Epithelial cell of esophagus (primary cell): ENCODE measurements around the gene EHMT2.

Source experiments
- DNase-seq: peaks from one replicate; pipeline ENCODE4 v3.0.0; 2010; ENCODE audit warnings: low read depth
- H3K4me3 ChIP-seq: 2 replicates; pipeline ENCODE4 v1.5.1; 2011; ENCODE audit warnings: mild to moderate bottlenecking, low read length, control low read depth
- TF ChIP-seq, protein P1 (sequence below): IDR thresholded peaks from 2 replicates; pipeline ENCODE4 v1.5.1; 2011; ENCODE audit warnings: low read depth, mild to moderate bottlenecking, low read length, control low read depth, inconsistent platforms; ENCODE audit not compliant: insufficient read depth; ENCODE audit errors: missing control alignments

The EHMT2 gene

DNA sequence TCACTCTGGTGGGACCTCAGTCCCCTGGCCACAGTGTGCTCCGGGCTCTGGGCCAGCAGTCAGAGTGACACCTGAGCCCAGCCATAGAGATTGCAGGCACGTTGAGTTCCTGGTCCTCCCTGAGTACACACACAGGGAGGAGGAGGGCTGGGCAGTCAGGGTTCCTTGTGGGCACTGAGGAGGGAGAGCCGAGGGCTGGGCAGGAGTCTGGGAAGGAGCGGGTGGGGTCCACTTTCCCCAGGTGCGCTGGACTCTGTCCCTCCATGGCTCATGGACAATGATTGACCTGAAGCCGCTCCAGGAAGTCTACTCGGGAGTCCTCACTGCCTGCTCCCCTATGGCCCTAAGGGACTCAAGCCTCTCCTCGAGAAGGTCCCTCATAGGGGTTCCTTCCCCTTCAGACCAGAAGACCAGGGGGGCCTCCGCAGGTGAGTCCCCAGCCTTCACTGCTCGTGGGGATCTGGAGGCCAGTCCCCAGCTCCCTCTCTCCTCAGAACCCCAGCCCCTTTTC, 19.8 kb downstream of the EHMT2 start:
- TF ChIP-seq, protein P1, sequence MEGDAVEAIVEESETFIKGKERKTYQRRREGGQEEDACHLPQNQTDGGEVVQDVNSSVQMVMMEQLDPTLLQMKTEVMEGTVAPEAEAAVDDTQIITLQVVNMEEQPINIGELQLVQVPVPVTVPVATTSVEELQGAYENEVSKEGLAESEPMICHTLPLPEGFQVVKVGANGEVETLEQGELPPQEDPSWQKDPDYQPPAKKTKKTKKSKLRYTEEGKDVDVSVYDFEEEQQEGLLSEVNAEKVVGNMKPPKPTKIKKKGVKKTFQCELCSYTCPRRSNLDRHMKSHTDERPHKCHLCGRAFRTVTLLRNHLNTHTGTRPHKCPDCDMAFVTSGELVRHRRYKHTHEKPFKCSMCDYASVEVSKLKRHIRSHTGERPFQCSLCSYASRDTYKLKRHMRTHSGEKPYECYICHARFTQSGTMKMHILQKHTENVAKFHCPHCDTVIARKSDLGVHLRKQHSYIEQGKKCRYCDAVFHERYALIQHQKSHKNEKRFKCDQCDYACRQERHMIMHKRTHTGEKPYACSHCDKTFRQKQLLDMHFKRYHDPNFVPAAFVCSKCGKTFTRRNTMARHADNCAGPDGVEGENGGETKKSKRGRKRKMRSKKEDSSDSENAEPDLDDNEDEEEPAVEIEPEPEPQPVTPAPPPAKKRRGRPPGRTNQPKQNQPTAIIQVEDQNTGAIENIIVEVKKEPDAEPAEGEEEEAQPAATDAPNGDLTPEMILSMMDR: no peak
- DNase-seq: no peak
- no peak overlapping the region for H3K4me3 ChIP-seq

DNA sequence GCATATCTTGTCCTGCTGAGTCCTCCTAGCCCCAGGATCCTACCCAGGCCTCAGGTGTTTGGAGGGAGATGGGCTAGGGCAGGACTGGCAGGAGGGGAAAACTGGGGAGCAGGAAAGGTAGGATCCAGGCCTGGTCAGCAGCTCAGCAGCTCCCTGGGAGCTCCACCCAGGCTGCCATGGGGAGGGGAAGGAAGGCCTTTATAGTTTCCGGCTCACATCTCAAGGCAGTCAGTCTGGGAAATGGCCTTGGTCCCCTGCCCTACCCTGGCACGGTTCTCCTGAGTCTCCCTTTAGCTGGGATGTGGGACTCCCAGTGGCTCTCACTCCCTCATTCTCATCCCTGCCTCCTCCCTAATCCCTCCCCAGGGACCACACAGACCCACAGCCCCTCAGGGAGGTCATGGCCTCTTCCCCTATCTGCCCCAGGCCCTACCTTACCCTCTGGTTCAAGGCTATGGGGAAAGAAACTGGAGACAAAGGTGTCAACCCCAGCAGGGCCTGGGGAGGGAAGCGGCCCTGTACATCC, 20.3 kb downstream of the EHMT2 start:
- H3K4me3 ChIP-seq: no peak overlapping the region
- TF ChIP-seq, protein P1: no peak
- DNase-seq: no peak

DNA sequence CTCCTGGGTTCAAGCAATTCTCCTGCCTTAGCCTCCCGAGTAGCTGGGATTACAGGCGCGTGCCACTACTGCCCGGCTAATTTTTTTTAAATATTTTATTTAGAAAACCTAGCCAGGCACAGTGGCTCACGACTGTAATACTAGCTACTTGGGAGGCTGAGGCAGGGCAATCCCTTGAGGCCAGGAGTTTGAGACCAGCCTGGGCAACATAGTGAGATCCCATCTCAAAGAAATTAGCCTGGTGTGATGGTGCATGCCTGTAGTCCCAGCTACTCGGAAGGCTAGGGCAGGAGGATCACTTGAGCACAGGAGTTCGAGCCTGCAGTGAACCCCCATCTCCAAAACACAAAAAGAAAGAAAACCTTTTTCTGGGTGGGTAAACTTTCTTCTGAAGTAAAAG, 21.1 kb downstream of the EHMT2 start:
- TF ChIP-seq, protein P1: no peak
- DNase-seq: no peak
- H3K4me3 ChIP-seq: no peak overlapping the region

DNA sequence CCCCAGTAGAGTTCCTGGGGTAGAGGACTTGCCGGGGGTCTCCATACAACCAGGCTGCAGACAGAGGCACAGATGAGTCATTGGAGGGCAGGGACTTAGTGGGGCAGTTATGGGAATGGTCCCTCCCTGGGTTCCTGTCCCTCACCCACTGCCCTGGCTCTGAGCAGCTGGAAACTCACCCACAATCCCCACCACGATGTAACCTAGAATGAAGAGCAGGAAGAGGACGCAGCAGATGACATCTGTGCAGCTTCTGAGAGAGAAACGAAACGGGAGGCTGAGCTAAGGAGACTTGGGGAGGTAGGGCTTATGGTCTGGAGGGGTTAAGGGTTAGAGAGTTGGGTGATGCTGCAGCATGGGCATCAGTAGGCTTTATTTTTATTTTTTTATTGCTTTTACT, 21.6 kb downstream of the EHMT2 start:
- DNase-seq: no peak
- TF ChIP-seq, protein P1: no peak
- no peak overlapping the region for H3K4me3 ChIP-seq

DNA sequence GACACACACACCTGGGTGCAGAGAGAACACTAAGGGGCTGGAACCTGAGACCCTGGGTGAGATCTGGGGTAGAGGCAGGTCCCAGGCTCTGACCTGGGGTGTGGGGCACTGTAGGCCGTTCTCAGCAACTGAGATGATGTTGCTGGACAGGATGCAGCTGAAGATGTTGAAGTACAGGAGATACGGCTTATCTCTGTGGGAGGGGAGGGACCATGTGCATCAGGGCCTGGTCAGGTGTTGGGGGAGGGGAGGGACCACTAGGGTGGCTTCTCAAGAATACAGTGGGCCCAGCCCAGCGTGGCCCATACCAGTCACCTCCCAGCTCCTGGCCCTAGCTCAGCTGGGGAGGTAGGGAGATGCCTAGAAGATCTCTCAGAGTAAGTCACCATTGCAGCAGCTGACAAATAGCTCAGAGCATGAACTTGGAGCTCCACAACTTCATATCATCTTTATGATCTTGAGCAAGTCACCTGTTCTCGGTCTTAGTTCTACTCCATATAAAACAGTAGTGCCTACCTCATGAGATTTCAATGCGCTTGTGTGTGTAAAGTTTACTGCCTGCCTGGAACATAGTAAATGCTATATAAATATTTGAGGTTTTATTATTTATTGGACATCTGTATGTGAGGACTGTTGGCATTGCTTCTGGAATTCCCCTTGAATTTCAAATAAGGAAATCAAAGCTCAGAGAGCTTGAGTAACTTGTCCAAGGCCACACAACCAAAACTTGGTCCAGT, 22.5 kb downstream of the EHMT2 start:
- TF ChIP-seq, protein P1: no peak
- H3K4me3 ChIP-seq: no peak overlapping the region

DNA sequence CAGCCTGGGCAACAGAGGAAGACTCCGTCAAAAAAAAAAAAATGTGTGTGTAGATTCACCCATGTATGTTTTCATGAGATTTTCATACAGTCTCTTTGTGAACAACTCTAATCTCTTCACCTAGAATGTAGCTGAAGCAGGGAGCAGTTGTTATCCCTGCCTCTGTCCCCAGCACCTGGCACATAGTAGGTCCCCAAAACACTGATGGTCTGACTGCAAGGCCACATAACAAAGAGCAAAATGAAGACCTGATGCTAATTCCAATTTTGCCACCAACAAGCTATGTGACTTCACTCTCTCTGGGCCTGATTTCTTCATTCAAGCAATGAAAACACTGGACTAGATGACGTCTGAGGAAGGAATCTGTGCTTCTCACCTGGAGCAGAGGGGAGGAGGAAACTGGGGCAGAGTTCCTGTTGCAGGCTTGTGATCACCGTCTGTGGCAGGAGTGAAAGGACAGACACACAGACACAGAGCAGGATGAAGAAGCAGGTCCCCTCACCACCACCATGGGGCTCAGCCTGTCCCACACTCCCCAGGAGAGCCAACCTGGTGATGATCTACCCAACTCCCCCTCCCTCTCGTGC, 23.3 kb downstream of the EHMT2 start:
- H3K4me3 ChIP-seq: no peak overlapping the region
- DNase-seq: peak; percentile 58
- TF ChIP-seq, protein P1: no peak

More for the DNA sequence above, 22.5 kb downstream of the EHMT2 start:
- DNase-seq: no peak
